ENCODE results near the gene PRSS38. TPM values are rescaled to one million over a fixed set of nuclear protein-coding genes. Genes with fewer than 3 reads are reported as not detected.

Gene PRSS38
- total RNA-seq, 1 donor from 2014 or later, result not detected

DNA sequence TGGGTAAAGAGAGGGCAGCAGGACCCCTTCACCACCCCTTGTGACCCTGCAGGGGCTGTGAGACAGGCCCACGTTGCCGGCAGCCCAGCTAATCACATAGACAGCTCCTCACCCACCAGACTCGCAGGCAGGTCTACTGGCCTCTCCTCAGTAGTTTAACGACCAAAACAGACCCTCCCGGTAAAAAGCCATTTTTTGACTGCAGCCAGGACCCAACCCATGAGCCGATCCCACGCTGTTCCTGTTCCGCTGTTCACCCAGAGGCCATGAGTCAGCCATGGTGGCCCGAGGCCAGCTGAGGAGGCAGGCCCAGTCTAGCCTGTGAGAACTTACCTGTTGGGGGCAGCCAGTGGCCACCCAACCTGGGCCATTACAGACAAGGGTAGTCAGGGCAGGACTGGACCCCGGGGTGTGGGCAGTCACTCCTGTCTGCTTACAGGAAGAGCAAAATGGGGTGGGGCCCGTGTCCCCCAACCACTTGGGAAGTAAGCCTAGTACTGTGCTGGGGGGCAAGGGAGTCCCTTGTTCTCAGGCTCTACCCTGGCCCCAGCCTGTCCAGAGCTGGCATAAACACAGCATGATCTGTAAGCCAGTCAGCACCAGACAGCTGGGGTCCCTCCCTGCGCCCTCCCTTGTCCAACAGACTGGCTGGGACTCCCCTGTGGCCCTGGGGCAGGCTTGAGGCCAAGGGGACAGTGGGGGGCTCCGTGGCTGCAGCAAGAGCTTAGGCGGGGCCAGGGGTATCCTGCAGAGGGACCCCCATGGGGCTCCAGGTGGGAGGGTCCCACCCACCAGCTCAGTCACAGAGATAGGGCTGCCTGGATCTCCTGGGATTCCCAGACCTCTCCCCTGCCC lies 70.4 kb downstream of the PRSS38 start:
- TF ChIP-seq, protein P1, sequence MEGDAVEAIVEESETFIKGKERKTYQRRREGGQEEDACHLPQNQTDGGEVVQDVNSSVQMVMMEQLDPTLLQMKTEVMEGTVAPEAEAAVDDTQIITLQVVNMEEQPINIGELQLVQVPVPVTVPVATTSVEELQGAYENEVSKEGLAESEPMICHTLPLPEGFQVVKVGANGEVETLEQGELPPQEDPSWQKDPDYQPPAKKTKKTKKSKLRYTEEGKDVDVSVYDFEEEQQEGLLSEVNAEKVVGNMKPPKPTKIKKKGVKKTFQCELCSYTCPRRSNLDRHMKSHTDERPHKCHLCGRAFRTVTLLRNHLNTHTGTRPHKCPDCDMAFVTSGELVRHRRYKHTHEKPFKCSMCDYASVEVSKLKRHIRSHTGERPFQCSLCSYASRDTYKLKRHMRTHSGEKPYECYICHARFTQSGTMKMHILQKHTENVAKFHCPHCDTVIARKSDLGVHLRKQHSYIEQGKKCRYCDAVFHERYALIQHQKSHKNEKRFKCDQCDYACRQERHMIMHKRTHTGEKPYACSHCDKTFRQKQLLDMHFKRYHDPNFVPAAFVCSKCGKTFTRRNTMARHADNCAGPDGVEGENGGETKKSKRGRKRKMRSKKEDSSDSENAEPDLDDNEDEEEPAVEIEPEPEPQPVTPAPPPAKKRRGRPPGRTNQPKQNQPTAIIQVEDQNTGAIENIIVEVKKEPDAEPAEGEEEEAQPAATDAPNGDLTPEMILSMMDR (IDR thresholded peaks at IDR 0.05), result no peak
- Histone ChIP-seq H3K27ac (no peak overlapping the region), H3K4me3 (no peak overlapping the region), H3K4me1 (peaks cover 7 to 12% of the 10 kb centered on the region in 2 donors), H3K9me3 (no peaks in the 10 kb centered on the region), H3K36me3 (no peaks in the 10 kb centered on the region), H3K27me3 (peaks cover 3% of the 10 kb centered on the region)
- intact Hi-C loops (cut with DNase I), result no loop called here
- peak in 1 of 2 donors; percentile 76 for DNase-seq (ENCODE audit: low spot score in 2 of 2)

DNA sequence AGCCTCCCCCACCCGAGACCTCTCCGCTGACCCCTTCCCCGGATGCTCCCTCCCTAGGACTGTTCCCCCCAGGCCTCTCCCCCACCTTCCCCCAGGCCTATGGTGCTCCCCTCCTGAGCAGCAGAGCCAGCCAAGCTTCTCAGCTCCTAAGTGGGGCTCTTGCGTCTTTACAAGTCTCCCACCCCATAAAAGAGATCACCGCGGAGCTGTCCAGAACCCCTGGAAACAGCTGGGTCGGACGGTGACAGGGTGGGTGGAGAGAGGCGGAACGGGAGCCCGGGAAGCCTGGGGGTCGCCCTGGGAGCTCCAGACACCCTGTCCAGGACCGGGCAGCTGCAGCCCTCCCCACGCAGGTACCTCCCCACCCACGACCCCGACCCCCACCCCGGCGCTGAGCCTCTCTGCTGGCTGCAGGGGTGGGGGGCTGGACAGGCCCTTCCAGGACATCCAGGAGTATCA lies 71.1 kb downstream of the PRSS38 start:
- H3K9me3 ChIP-seq, result no peaks in the 10 kb centered on the region
- TF ChIP-seq, protein P1 (IDR thresholded peaks at IDR 0.05), result no peak
- DNase-seq (ENCODE audit: low spot score in 2 of 2), result peak in 1 of 2 donors; percentile 57
- H3K27ac ChIP-seq, result no peak overlapping the region
- H3K27me3 ChIP-seq, result peaks cover 3% of the 10 kb centered on the region
- peaks cover 7 to 12% of the 10 kb centered on the region in 2 donors for H3K4me1 ChIP-seq
- peak overlapping the region; percentile 39 to 60 for H3K4me3 ChIP-seq
- intact Hi-C loops (cut with DNase I), result no loop called here
- no peaks in the 10 kb centered on the region for H3K36me3 ChIP-seq

DNA sequence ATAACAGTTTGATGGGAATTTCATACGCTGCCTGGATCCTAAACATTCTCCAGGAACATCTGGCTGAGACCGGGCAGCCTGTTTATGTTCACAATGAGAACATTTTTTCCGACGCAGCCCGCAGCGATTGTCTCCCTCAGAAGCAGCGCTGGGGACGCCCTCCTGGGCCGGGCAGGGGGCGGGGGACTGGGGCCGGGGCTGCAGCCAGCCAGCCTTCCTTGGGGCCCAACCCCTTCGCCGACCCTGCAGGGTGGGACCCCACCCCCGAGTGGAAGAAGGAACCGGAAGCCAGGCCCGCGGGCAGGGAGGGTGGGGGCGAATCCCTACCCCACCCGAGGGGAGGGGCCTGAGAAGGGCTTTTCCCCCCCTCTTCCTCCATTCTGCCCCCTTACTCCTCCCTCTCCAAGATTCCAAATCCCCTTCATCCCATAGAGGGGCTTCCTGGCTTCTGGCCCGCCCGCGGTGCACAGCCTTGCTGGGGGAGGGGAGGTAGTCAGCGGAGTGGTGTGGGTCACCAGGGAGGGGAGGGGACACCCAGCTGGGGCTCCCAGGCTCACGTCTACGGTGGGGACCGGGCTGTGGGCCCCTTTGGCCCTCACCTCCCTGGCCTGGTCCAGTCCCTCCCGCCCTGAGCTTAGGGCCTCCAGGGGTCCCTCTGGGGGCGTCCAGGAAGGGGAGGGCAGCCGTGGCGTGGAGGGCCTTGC lies 71.7 kb downstream of the PRSS38 start:
- intact Hi-C loops (cut with DNase I), result no loop called here
- peak overlapping the region; percentile 39 to 60 for H3K4me3 ChIP-seq
- peaks cover 7 to 12% of the 10 kb centered on the region in 2 donors for H3K4me1 ChIP-seq
- DNase-seq (ENCODE audit: low spot score in 2 of 2), result peak in 1 of 2 donors; percentile 74
- peak overlapping the region; percentile 57 to 67 for H3K27ac ChIP-seq
- peaks cover 3% of the 10 kb centered on the region for H3K27me3 ChIP-seq
- no peaks in the 10 kb centered on the region for H3K36me3 ChIP-seq
- TF ChIP-seq, protein P1 (IDR thresholded peaks at IDR 0.05), result no peak
- H3K9me3 ChIP-seq, result no peaks in the 10 kb centered on the region

DNA sequence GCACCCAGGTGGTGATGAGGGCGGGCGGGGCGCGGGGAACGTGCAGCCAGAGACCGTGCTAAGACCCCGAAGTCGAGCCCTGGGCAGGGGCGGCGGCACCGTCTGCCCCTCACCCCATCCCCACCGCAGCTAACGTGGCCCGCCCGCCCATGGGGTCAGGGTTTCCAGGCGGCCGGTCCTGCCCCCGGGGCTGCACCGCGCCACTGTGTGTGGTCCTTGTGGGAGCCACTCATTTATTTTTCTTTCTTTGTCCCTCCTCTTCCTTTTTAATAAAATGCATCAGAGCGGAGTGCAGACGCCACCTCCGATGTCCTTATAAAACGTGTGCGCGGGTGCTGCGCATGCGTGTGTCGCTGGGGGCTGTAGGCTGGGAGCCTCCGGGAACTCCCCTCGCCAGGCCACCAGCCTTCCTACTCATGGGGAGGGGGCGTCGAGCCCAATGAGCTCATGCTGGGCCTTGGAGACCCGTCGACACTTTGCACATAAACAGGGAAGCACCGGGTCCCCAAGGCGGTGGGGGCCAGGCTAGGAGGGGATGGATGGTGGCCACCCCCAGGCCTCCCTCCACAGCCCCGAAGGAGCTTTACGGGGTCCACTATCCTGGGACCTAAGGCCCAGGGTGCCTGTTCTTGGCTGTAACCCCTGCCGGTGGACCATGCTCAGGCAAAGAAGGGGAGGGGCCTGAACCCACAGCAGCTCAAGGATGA lies 72.4 kb downstream of the PRSS38 start:
- no peaks in the 10 kb centered on the region for H3K9me3 ChIP-seq
- peaks cover 7 to 12% of the 10 kb centered on the region in 2 donors for H3K4me1 ChIP-seq
- peak overlapping the region; percentile 57 to 67 for H3K27ac ChIP-seq

More for the DNA sequence above, 72.4 kb downstream of the PRSS38 start:
- peak in 1 of 2 donors; percentile 70 for DNase-seq (ENCODE audit: low spot score in 2 of 2)
- peaks cover 3% of the 10 kb centered on the region for H3K27me3 ChIP-seq
- intact Hi-C loops (cut with DNase I), result no loop called here
- peak overlapping the region; percentile 39 to 60 for H3K4me3 ChIP-seq
- TF ChIP-seq, protein P1 (IDR thresholded peaks at IDR 0.05), result no peak
- no peaks in the 10 kb centered on the region for H3K36me3 ChIP-seq
